ENCODE data around the gene PTPRT. TPM values are rescaled to one million over a fixed set of nuclear protein-coding genes. Genes with fewer than 3 reads are reported as not detected.

Gene PTPRT
- total RNA-seq, 1 donor from 2014 or later = 0.03 TPM

- no peak for DNase-seq (ENCODE audit: low spot score)
- intact Hi-C loops (cut with DNase I) = no loop called here
These were observed 414.7 kb downstream of the PTPRT start for GRCh38 chr20:42775037-42775436.

- intact Hi-C loops (cut with DNase I) = no loop called here
- no peak for DNase-seq (ENCODE audit: low spot score)
These were observed 426.7 kb downstream of the PTPRT start for GRCh38 chr20:42763015-42763414.

GRCh38 chr20:42756991-42757390 lies 432.7 kb downstream of the PTPRT start:
- no peak for DNase-seq (ENCODE audit: low spot score)
- intact Hi-C loops (cut with DNase I) = no loop called here

- intact Hi-C loops (cut with DNase I) = no loop called here
- no peak for DNase-seq (ENCODE audit: low spot score)
These were observed 435.0 kb downstream of the PTPRT start for GRCh38 chr20:42754706-42755105.

- DNase-seq (ENCODE audit: low spot score) = no peak
- intact Hi-C loops (cut with DNase I) = no loop called here
These were observed 437.1 kb downstream of the PTPRT start for GRCh38 chr20:42752620-42753019.

GRCh38 chr20:42749556-42749955 lies 440.1 kb downstream of the PTPRT start:
- no peak for DNase-seq (ENCODE audit: low spot score)
- intact Hi-C loops (cut with DNase I) = no loop called here

- DNase-seq (ENCODE audit: low spot score) = no peak
- intact Hi-C loops (cut with DNase I) = no loop called here
These were observed 441.8 kb downstream of the PTPRT start for GRCh38 chr20:42747765-42748411.

GRCh38 chr20:42744756-42745465 lies 444.8 kb downstream of the PTPRT start:
- intact Hi-C loops (cut with DNase I) = no loop called here
- DNase-seq (ENCODE audit: low spot score) = no peak

GRCh38 chr20:42742926-42743325 lies 446.8 kb downstream of the PTPRT start:
- intact Hi-C loops (cut with DNase I) = no loop called here
- no peak for DNase-seq (ENCODE audit: low spot score)

GRCh38 chr20:42741906-42742305 lies 447.8 kb downstream of the PTPRT start:
- intact Hi-C loops (cut with DNase I) = no loop called here

GRCh38 chr20:42740226-42740870 lies 449.4 kb downstream of the PTPRT start:
- intact Hi-C loops (cut with DNase I) = no loop called here
- DNase-seq (ENCODE audit: low spot score) = no peak

More at GRCh38 chr20:42741906-42742305, 447.8 kb downstream of the PTPRT start:
- DNase-seq (ENCODE audit: low spot score) = no peak

GRCh38 chr20:42739683-42740082 lies 450.0 kb downstream of the PTPRT start:
- intact Hi-C loops (cut with DNase I) = no loop called here
- DNase-seq (ENCODE audit: low spot score) = no peak

- no peak for DNase-seq (ENCODE audit: low spot score)
- intact Hi-C loops (cut with DNase I) = no loop called here
These were observed 454.2 kb downstream of the PTPRT start for GRCh38 chr20:42735539-42735938.

- intact Hi-C loops (cut with DNase I) = no loop called here
- no peak for DNase-seq (ENCODE audit: low spot score)
These were observed 454.9 kb downstream of the PTPRT start for GRCh38 chr20:42734660-42735368.

GRCh38 chr20:42721923-42722322 lies 467.8 kb downstream of the PTPRT start:
- no peak for DNase-seq (ENCODE audit: low spot score)
- intact Hi-C loops (cut with DNase I) = no loop called here

- intact Hi-C loops (cut with DNase I) = no loop called here
- no peak for DNase-seq (ENCODE audit: low spot score)
These were observed 475.2 kb downstream of the PTPRT start for GRCh38 chr20:42714298-42715141.

GRCh38 chr20:42708266-42708665 lies 481.4 kb downstream of the PTPRT start:
- DNase-seq (ENCODE audit: low spot score) = no peak
- intact Hi-C loops (cut with DNase I) = no loop called here

- DNase-seq (ENCODE audit: low spot score) = no peak
- intact Hi-C loops (cut with DNase I) = no loop called here
These were observed 482.9 kb downstream of the PTPRT start for GRCh38 chr20:42706759-42707158.

GRCh38 chr20:42705550-42705949 lies 484.2 kb downstream of the PTPRT start:
- DNase-seq (ENCODE audit: low spot score) = no peak
- intact Hi-C loops (cut with DNase I) = no loop called here
